Thyroid gland (tissue), 4 donors: Measurements from ENCODE around the gene ARID3A. TPM values are rescaled to one million over a fixed set of nuclear protein-coding genes. Genes with fewer than 3 reads are reported as not detected.
"Not testable (repeated sequence)": the region's sequence is repeated elsewhere in the genome, so short reads cannot be mapped to it uniquely, and the experiment has no call there.

Experiments
- DNase-seq, 2 donors: peaks; one replicate each; pipeline ENCODE4 v3.0.0-alpha.2; 2019
- H3K27ac ChIP-seq, 3 donors: fragments of 200-600 bp; sonication (generic); 1 replicate in 2 of 3; 2 replicates in 1 of 3; pipeline ENCODE4 v1.5.1; 2016 to 2019; ENCODE audit warnings: mild to moderate bottlenecking in 1 of 3, moderate library complexity in 1 of 3
- H3K27me3 ChIP-seq: fragments of 200-600 bp; sonication (generic); one replicate; pipeline ENCODE4 v1.5.1; 2019
- H3K36me3 ChIP-seq, 2 donors: fragments of 200-600 bp; sonication (generic); one replicate each; pipeline ENCODE4 v1.5.1; 2016 to 2019
- H3K4me1 ChIP-seq, 2 donors: fragments of 200-600 bp; sonication (generic); one replicate each; pipeline ENCODE4 v1.5.1; 2017 to 2019
- H3K4me3 ChIP-seq, 3 donors: fragments of 200-600 bp; sonication (generic); replicated peaks in 1 of 3; 1 replicate in 2 of 3; 2 replicates in 1 of 3; pipeline ENCODE4 v1.5.1; 2016; ENCODE audit warnings: mild to moderate bottlenecking in 1 of 3
- H3K9me3 ChIP-seq: fragments of 200-600 bp; sonication (generic); one replicate; pipeline ENCODE4 v1.5.1; 2017
- CTCF ChIP-seq, 6 experiments: fragments of 200-600 bp in 3 of 6; fragments of 450-650 bp in 3 of 6; sonication (generic) in 3 of 6; IDR thresholded peaks; one replicate each; pipeline ENCODE4 v1.5.1; 2016 to 2019; ENCODE audit warnings: antibody characterized with exemption in 6 of 6, mild to moderate bottlenecking in 2 of 6, inconsistent platforms in 1 of 6, moderate library complexity in 1 of 6
- POLR2A ChIP-seq, 2 donors: fragments of 450-650 bp; IDR thresholded peaks; one replicate each; pipeline ENCODE4 v1.6.1; 2017; ENCODE audit warnings: antibody characterized with exemption in 2 of 2, mild to moderate bottlenecking in 2 of 2, moderate library complexity in 1 of 2
- WGBS, 2 donors: methylation state at CpG; one replicate each; pipeline ENCODE4 v1.1.5; 2017; 5-methylcytosine and 5-hydroxymethylcytosine counted together
- intact Hi-C: fragments of 100-400 bp; cut with DNase I; formaldehyde crosslinking; loops from one replicate; pipeline ENCODE4 v1.15.1; 2023
- small RNA-seq: library from RNA; depleted of rRNA; stranded (forward); fragments of <200 nt; gene quantifications from one replicate; pipeline ENCODE3, GENCODE V24; 2016
- total RNA-seq, 4 donors: library from RNA; depleted of rRNA; stranded (reverse); fragments of >200 nt; gene quantifications; one replicate each; pipeline ENCODE4 v1.2.3, GENCODE V29; 2016

ARID3A gene
- total RNA-seq, 4 donors from 2014 or later = 2.6 to 7.7 (median 3.9) TPM

GRCh38 chr19:1019616-1019961 is 93.8 kb downstream of the ARID3A start:
- intact Hi-C loops = no loop called here
- Histone ChIP-seq H3K4me3 (peak overlapping the region; percentile 21 to 92 (median 87)), H3K27ac (peak overlapping the region in 1 of 3 donors; percentile 44), H3K4me1 (peaks cover 43 to 63% of the 10 kb centered on the region in 2 donors), H3K9me3 (no peaks in the 10 kb centered on the region), H3K27me3 (no peaks in the 10 kb centered on the region), H3K36me3 (no peaks in the 10 kb centered on the region)
- no peak for TF ChIP-seq POLR2A (IDR thresholded peaks at IDR 0.05)
- no peak for DNase-seq
- 65 to 83% methylated on average over 7 to 13 of the region's 18 CpGs for WGBS, 2 donors

DNA sequence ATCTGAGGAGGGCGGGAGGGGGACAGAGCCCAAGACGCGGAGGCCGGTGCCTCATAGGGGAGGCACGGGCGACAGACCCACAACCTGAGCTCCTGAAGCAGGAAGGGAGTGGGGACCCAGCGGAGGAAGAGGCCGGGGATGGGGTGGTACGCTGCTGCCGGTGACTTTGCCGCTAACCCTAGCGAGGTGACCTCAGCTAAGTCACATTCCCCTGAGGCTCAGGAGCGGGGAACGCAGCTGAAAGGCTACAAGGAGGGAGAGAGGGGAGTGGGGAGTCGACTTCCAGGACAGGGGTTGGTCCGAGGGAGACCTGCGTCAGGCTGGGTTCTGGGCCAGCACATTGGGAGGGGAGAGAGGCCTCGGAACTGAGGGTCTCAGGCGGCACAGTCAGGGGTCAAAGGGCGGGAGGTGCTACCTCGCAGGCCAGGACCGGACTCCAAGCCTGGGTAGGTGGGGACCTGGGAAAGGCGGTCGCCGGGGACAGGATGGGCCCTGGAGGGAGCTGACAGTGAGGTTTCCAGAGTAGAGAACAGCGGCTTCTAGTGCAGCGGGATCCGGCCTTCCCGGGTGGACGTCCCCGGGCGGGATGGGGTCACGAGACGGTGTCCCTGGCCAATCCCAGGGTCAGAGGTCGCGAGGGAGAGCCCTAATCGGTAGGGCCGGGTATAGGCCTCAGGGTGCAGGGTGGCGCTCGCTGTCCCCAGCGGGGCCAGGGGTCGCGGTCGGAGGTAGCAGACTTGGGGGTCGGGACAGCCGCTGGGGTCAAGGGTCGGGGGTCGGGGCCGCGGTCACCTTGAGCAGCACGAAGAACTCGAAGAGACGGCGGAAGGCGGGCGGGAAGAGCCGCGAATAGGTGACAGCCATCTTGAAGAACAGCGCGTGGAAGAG is 94.4 kb downstream of the ARID3A start:
- no peak for TF ChIP-seq POLR2A (IDR thresholded peaks at IDR 0.05)
- TF ChIP-seq CTCF (IDR thresholded peaks at IDR 0.05) = no peak
- no peaks in the 10 kb centered on the region for H3K9me3 ChIP-seq
- DNase-seq = peak in 1 of 2 donors; percentile 36
- WGBS, 2 donors = 2 to 3% methylated on average over 46 of the region's 60 CpGs
- intact Hi-C loops = loop anchor here (5.0 kb wide), 1 partner anchor 72 kb away; no protein-coding TSS in a partner anchor
- H3K27ac ChIP-seq = peak overlapping the region; percentile 45 to 94 (median 93)
- H3K4me1 ChIP-seq = peaks cover 43 to 63% of the 10 kb centered on the region in 2 donors
- H3K27me3 ChIP-seq = no peaks in the 10 kb centered on the region
- peak overlapping the region; percentile 86 to 92 (median 87) for H3K4me3 ChIP-seq
- no peaks in the 10 kb centered on the region for H3K36me3 ChIP-seq

DNA sequence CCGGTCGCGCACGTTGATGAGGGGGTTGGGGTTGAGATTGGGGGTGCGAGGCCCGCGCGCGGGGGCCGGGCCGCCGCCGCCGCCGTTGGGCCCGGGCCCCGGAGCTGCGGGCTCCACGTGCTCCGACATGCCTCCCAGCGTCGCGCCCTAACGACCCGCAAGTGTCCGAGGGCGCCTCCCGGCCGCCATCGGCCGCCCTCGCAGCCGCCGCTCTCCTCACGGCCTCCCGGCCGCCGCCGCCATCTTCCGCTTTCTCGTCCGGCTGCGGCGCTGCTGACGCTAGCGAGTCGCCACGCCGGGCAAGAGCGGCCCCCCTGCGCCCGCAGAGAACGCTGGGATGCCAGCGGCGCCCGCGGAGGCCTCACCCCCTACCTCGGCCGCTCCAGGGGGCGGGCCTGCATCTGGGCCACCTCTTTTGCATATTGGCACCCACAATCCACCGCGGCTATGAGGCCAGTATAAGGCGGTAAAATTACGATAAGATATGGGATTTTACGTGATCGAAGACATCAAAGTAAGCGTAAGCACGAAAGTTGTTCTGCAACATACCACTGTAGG is 95.1 kb downstream of the ARID3A start, which contains the start of gene TMEM259:
TMEM259 (minus strand) TSS at position 256 of the 558 bp plus-strand sequence; CDS start at position 129, 127 bp downstream.
- Histone ChIP-seq H3K27ac (peak within 1 kb of the TSS; percentile 93 to 94 (median 94)), H3K36me3 (no peaks in the 10 kb centered on the region), H3K4me1 (peaks cover 43 to 64% of the 10 kb centered on the region in 2 donors), H3K9me3 (no peaks in the 10 kb centered on the region), H3K4me3 (peak within 1 kb of the TSS; percentile 86 to 92 (median 87)), H3K27me3 (no peaks in the 10 kb centered on the region)
- intact Hi-C loops = loop anchor here (5.0 kb wide), 1 partner anchor 71 kb away; no protein-coding TSS in a partner anchor
- TF ChIP-seq CTCF (IDR thresholded peaks at IDR 0.05) = no peak
- peak in 1 of 2 donors; percentile 73 for TF ChIP-seq POLR2A (IDR thresholded peaks at IDR 0.05)
- 1 to 3% methylated on average over 14 to 15 of the region's 68 CpGs for WGBS, 2 donors
- DNase-seq = peak; percentile 98 to 99

DNA sequence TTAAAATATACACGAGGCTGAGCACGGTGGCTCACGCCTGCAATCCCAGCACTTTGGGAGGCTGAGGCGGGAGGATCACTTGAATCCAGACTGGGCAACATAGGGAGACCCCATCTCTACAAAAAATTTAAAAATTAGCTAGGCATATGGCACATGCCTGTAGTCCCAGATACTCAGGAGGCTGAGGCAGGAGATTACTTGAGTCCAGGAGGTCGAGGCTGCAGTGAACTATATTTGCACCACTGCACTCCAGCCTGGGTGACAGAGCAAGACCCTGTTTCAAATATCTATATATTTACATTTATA is 98.0 kb downstream of the ARID3A start:
- 84 to 89% methylated on average over 5 of the region's 5 CpGs for WGBS, 2 donors
- intact Hi-C loops = loop anchor here (5.0 kb wide), 1 partner anchor 68 kb away; no protein-coding TSS in a partner anchor
- peak overlapping the region in 2 of 3 donors; percentile 93 to 94 for H3K27ac ChIP-seq
- not testable (repeated sequence) for H3K27me3 ChIP-seq, DNase-seq, H3K4me3 ChIP-seq, H3K9me3 ChIP-seq, H3K36me3 ChIP-seq
- H3K4me1 ChIP-seq = peaks cover 38 to 56% of the 10 kb centered on the region in 2 donors

DNA sequence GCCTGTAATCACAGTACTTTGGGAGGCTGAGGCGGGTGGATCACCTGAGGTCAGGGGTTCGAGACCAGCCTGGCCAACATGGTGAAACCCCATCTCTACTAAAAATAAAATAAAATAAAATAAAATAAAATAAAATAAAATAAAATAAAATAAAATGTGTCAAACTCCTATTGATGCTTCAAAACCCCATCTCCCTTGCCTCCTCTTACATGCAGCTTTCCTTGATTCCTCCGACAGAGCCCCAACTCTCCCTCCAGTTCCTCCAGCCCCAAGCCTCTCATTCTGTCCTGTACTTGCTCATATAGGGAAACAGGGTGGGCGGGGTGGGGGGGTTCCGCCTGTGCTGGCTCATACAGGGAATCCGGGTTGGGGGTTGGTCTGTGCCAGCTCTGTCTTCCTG is 99.2 kb downstream of the ARID3A start:
- 94 to 95% methylated on average over 6 of the region's 6 CpGs for WGBS, 2 donors
- intact Hi-C loops = not testable (repeated sequence)

More for the DNA sequence above, 99.2 kb downstream of the ARID3A start:
- not testable (repeated sequence) for H3K36me3 ChIP-seq, H3K27ac ChIP-seq, H3K27me3 ChIP-seq, H3K4me3 ChIP-seq, DNase-seq, H3K9me3 ChIP-seq
- H3K4me1 ChIP-seq = peaks cover 28 to 53% of the 10 kb centered on the region in 2 donors

Small RNA genes within 50 kb of the gene (small RNA-seq; reads per million reads assigned to genes)
- not detected for gene RNU6-2
- gene RNU6-9 = not detected

Other genes with a start within 250 kb of the ARID3A start
- gene FSTL3, start 249.6 kb upstream of the ARID3A start, total RNA-seq = 10 to 100 TPM; 16.2 to 73.4 (median 62.9) TPM
- gene PRSS57, start 230.6 kb upstream of the ARID3A start, total RNA-seq = not detected
- gene PALM, start 217.1 kb upstream of the ARID3A start, total RNA-seq = 10 to 100 TPM; 18.9 to 45.5 (median 27.7) TPM
- gene MISP, start 174.9 kb upstream of the ARID3A start, total RNA-seq = under 1 TPM in 2 of 4 donors, not detected in 2; 0.63 to 0.68 TPM
- 100 to 1,000 TPM; 161 to 277 (median 199) TPM for gene PTBP1, start 128.6 kb upstream of the ARID3A start, total RNA-seq
- gene PLPPR3, start 104.1 kb upstream of the ARID3A start, total RNA-seq = not detected
- gene AZU1, start 98.2 kb upstream of the ARID3A start, total RNA-seq = not detected
- not detected for gene PRTN3, start 85.0 kb upstream of the ARID3A start, total RNA-seq
- 1 to 10 TPM in 3 of 4 donors, not detected in 1; 1.9 to 2.1 (median 2.1) TPM for gene ELANE, start 73.7 kb upstream of the ARID3A start, total RNA-seq
- 1,000 to 10,000 TPM in 1 of 4 donors, 100 to 1,000 TPM in 3; 339 to 1,037 (median 506) TPM for gene CFD, start 66.4 kb upstream of the ARID3A start, total RNA-seq
- gene MED16, start 32.8 kb upstream of the ARID3A start, total RNA-seq = 10 to 100 TPM; 33.2 to 66.5 (median 54.3) TPM
- not detected for gene RNU6-9, start 32.6 kb upstream of the ARID3A start, total RNA-seq
- 10 to 100 TPM; 29.2 to 45.8 (median 34.9) TPM for gene R3HDM4, start 12.8 kb upstream of the ARID3A start, total RNA-seq
- gene KISS1R, start 8.7 kb upstream of the ARID3A start, total RNA-seq = not detected
- gene WDR18, start 58.3 kb downstream of the ARID3A start, total RNA-seq = 10 to 100 TPM; 15.2 to 73.5 (median 46.8) TPM
- gene GRIN3B, start 74.4 kb downstream of the ARID3A start, total RNA-seq = under 1 TPM in 1 of 4 donors, not detected in 3; 0.22 TPM
- 100 to 1,000 TPM; 162 to 238 (median 192) TPM for gene TMEM259, start 95.1 kb downstream of the ARID3A start, total RNA-seq
- gene RNU6-2, start 95.5 kb downstream of the ARID3A start, total RNA-seq = not detected
- 10 to 100 TPM; 60.7 to 88.2 (median 82.2) TPM for gene CNN2, start 100.6 kb downstream of the ARID3A start, total RNA-seq
- 10 to 100 TPM; 15.5 to 58.7 (median 29.8) TPM for gene ABCA7, start 114.1 kb downstream of the ARID3A start, total RNA-seq
- gene ARHGAP45, start 141.1 kb downstream of the ARID3A start, total RNA-seq = 10 to 100 TPM; 11.5 to 19.8 (median 14.4) TPM
- gene POLR2E, start 169.3 kb downstream of the ARID3A start, total RNA-seq = 100 to 1,000 TPM in 3 of 4 donors, 10 to 100 TPM in 1; 87.6 to 264 (median 163) TPM
- gene GPX4, start 178.0 kb downstream of the ARID3A start, total RNA-seq = 100 to 1,000 TPM; 350 to 485 (median 414) TPM
- gene SBNO2, start 248.2 kb downstream of the ARID3A start, total RNA-seq = 10 to 100 TPM; 22.8 to 69.0 (median 25.5) TPM